NK-92 treated with Interleukin-12 subunit alpha and Interleukin-12 subunit beta, amount 100 ng/mL, for 24 hours (cell line): ENCODE measurements around the gene RTN4RL1.
"Not testable (repeated sequence)": the region's sequence is repeated elsewhere in the genome, so short reads cannot be mapped to it uniquely, and the experiment has no call there.

ENCODE experiments used
- DNase-seq: peaks from one replicate; lab custom pipeline; 2025; lab: John Stamatoyannopoulos, UW

Gene RTN4RL1

DNA sequence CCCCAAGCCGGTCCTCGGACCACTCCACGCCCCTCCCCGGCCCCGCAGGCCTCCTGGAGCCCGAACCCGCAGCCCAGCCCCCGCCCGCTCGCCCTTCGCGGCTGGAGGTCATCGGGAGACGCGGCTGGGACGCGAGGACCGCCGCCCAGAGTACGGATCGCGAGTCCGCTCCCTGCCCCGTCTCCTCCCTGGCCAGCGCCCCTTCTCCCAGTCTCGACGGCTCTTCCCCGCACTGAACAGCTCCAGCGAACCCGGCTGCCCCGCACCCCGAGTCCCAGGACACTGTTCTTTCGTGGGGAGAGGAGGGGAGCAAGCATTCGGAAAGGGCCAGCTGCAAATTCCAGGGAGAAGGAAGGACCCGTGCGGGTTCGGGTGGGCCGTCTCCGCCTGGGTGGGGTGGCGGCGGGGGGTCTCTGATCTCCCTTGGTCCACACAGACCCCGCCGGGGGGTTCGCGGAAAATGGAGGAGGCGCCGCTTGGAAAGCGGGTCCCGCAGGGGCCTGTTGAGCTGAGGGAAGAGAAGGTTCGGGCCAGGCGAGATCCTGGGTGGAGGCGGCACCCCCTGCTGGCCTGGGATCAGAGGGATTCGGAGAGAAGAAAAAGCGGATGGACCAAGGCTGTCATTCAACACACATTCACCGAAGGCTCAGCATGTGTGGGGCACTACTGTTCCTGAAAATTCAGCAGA is 632 bp upstream of the RTN4RL1 start:
- DNase-seq: no peak

- DNase-seq: no peak
Observed at GRCh38 chr17:2024572-2025219, 438 bp downstream of the RTN4RL1 start.

GRCh38 chr17:2023692-2024571 is 1.2 kb downstream of the RTN4RL1 start:
- no peak for DNase-seq

DNA sequence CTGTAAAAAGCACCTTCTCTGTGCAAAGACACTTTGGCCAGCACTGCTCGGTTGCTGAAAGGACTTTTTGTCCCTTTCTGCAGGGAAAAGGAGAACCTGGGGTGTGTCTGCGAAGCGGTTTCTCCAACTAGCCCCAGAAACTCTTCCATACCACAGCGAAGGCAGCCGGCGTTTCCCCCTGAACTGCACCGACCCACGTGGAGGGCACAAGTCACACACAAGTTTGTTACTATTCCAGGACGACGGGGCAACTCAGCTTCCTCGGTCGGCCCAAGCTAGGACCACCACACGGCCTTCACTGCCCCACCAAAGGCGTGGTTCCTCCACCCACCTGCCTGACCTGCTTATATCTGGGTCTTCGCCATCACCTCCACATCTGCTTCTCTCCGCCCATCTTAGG is 1.9 kb downstream of the RTN4RL1 start:
- no peak for DNase-seq

- DNase-seq: no peak
Observed at GRCh38 chr17:2022647-2023240, 2.4 kb downstream of the RTN4RL1 start.

DNA sequence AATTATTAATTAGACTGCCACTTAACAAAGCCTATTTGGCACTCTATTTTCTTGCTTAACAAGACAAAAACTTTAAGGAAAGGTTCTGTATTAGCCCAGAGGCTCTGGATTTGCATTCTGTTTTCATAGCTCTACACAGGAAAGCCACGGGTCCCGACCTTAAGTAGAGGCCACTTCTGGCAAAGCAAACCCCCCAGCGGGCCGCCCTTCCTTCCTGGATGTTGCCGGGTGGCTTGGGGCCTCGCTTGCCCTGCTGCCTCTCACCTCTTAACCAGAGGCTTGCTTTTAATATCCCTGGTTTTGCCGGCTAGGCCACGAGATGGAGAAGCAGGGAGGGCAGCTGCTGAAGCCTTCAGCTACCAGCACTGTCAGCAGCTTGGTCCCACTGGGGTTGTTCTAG is 4.4 kb downstream of the RTN4RL1 start:
- DNase-seq: no peak

GRCh38 chr17:2019723-2020122 is 5.4 kb downstream of the RTN4RL1 start:
- no peak for DNase-seq

DNA sequence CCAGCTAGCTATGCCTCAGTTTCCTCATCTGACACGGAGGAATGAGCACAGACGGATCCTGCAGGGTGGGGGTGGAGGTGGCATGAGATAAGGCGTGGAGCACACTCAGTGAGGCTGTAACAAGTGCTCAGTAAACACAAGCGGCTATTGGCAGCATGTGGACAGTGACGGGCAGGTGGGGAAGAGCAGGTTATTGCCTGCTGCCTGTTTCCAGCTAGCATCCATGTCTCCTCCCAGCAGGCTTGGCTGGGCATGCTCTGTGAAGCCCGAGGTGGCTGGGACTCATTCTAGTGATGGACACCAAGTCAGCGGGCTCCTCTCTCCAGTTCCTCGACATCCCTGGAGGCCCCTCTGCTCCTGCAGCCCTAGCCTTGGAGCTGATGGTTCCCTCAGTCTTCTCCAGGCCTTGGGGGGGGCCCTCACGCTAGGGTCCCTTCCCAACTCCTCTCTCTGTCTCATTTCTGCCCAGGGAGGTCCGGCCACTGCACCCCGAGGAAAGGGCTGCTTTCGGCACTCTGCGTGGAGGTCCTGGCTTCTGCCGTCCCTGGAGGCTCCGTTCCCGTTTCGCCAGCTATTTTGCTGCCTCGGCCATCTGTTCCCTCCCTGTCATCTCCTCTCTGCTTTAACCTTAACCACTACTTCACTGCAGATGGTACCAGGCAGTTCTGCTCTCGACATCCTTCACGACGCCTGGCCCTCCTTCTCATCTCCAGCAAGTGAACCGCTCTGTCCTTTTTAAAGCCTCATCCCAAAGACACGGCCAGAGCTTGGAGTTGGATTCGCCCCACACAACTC is 6.2 kb downstream of the RTN4RL1 start:
- DNase-seq: no peak

DNA sequence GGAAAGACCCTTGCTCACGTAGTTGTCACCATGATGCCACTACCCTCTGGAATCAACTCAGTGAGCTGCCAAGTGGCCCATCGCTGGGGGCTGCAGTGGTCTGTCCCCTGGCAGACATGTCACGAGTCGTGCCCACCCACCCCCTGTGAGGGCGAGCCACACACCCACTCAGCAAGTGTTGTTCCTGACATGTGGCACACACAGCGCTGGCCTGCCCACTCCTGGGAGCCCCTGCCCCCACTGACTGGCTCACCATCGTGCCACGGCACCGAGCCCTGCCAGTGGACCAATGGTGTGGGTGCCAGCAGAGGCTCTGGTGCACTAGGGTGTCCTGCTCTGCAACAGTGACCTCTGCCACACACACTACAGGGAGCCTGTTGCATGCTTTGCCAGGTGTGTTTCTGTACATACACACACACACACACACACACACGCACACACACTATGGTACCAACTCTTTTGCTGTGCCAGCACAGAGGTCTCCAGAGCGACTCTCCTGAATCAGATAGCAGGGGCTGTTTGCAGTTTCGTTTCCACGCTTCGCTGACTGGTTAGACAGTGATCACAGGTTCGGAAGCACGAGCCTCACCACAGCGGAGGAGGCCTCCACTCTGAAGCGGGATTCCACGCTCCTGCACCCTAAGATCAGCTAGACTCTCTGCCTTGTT is 7.7 kb downstream of the RTN4RL1 start:
- DNase-seq: no peak

DNA sequence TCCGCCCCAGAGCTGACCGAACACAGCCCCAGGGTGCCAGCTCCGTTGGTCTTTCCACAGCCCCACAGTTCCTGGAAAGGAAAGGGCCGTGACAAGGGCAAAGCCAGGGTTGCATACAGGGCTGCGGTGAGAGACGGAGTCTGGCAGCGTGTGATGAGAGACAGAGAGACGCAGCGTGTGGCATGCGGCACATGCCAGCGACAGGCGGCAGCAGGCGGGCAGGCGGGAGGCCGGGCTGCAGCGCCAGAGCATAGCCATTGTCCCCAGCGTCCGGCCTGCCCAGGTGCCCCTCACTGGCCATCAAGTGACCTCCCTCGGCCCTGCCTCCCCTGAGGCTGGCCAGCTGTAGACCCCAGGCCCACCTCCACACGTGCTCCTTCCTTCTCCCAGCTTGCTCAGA is 8.6 kb downstream of the RTN4RL1 start:
- DNase-seq: no peak

DNA sequence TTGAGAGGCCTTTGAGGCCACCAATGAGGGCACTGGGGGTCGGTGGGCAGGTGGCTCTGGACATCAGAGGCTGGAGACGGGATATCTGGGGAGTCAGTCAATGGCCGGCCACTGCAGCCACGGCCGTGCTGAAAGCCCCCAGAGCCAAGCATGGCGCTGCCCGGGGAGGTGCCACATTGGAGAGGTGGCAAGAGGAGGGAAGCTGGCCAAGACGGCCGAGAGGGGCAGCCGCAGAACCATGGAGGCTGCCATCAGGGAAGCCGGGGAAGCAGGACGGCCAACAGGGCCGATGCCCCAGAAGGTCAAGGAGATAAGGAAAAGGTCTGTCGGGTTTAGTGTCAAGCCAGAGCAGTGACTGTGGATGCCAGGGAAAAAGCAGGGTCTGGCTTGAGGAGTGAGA is 9.8 kb downstream of the RTN4RL1 start:
- no peak for DNase-seq

- no peak for DNase-seq
Observed at GRCh38 chr17:2013994-2014317, 11.2 kb downstream of the RTN4RL1 start.

DNA sequence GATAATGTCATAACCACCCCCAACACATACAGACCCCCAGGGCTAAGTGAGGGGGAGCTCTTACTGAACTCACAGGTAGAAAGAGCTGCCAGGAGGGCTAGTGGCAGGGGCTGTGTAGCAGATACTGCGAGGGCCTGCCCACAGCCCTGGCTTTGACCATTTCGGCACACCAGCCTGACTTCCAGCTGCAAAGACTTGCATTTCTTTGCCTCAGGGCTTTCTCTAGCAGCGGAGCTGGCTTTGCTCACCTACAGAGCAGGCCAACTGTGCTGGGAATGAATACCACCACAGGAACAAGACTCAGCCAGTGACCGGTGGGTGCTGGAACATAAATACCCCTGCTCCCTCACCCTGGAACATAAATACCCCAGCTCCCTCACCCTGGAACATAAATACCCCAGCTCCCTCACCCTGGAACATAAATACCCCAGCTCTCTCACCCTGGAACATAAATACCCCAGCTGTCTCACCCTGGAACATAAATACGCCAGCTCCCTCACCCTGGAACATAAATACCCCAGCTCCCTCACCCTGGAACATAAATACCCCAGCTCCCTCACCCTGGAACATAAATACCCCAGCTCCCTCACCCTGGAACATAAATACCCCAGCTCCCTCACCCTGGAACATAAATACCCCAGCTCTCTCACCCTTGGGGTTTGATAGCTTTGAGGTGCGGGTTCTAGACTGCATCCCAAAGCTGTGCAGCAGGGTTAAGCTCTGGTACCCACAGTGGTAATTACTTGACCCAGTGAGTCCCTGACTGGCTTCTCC is 11.7 kb downstream of the RTN4RL1 start:
- not testable (repeated sequence) for DNase-seq

DNA sequence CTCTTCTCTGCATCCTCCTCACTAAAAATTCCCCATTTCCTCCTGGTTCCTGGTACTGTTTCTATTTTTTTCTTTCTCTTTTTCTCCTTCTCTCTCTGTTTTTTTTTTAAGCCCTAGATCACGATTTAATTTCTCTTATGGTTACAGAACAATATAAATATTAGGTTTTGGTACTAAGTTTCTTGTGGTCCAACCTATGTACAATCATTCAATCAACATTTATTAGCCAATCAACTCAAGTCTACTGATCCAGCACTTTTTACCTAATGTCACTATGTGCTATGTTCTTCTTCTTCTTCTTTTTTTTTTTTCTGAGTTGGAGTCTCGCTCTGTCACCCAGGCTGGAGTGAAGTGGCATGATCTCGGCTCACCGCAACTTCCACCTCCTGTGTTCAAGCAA is 12.6 kb downstream of the RTN4RL1 start:
- DNase-seq: no peak

DNA sequence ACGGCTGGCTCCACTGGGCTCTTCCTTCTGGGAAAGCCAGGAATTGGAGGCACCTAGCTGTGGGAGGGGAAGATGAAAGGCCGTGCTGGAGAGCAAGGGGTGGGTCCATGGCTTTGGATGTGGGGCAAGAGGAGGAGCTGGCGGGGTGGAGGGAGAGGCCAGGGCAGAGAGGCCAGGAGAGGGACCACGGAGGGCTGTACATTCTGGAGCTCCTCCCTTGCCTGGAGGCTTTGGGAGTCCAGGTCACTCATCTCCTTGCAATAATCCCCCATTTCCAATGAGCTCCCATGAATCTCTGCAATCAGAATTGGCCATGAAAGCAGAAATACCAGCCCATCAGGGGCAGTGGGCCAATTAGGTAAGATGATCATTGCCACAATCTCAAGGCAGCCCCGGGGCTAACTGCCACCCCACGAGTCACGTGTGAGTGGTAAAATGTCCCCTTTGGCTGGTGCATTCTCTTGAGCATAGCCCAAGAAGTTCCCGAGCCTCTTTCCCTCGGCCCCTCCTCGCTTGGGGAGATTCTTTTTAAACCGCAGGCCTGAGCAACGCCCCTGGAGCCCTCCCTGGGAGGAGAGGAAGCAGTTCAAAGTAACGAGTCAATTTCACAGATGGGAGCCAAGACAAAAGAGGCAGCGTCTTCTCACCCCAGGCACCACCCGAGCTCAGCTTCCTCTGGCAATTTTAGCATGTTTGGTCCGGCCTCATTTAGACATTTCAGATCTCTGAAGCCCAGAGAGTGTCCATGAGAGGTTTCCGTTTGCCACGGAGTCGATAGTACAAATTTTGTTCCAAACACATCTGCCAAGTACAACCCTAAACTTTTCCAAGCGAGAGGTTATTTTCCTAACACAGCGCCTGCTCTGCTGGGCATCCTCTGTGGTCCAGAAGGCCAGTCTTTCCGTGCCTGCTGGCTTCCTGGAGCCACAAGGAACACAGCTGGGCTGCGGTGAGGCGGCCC is 13.4 kb downstream of the RTN4RL1 start:
- DNase-seq: no peak

GRCh38 chr17:2009737-2010136 is 15.4 kb downstream of the RTN4RL1 start:
- no peak for DNase-seq

DNA sequence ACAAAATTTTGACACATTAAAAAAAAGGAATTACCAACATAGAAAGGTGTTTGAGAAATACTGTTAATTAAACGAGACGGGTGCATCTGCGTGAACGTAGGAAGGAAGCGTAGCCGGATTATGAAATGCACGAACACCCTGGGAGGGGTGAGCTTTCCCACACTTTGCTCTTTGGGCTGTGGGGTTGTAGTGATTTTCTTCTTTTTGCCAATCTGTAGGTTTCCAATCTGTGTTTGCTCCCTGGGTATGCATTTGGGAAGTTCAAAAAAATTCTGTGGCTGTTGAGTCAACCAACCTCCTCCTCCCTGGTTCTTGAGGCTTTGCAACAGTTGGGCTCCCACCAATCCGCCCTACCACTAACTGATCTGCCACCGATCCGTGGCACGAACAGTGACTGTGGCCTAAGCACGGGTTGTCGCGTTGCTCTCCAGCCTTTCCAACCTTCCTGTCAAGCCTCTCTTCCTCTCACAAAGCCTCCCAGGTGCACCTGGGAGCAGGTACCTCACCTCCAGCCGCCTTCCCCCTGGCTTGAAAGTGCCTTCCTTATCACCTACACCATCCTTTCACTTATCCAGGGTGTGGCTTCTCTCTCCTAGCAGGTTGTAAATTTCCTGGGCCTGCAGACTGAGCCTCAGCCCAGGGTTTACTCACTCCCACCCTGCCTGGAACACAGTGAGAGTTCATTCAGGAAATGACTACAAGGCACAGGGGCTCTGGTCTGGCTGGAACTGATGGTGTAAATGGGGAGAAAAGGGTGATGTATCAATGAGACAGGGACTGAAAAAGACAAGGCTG is 16.6 kb downstream of the RTN4RL1 start:
- DNase-seq: no peak

DNA sequence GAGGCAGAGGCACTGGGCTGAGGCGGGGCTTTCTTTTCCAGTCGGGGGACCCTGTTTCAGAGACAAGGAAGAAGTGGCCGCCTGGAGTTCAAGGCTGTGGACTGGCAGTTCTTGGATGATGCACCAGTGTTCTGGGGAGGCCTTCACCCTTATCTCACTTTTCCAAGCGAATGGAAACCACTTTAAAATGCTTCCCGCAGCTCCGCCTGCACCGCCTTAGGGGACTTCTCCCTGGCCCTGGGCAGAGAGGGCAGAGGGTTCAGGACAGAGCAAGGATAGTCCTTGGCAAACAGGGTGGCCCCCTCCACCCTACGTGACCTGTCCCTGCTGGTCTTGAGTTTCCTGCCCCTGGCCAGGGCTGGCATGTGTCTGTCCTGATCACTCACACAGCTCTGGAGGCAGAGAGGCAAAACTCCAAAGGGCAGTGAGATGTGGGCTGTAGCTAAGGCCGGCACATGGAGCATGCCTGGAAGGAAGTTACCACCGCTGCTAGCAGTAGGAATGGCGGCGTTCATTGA is 20.6 kb downstream of the RTN4RL1 start:
- DNase-seq: no peak
